ENCODE results near the gene GLB1L3. TPM values are rescaled to one million over a fixed set of nuclear protein-coding genes. Genes with fewer than 3 reads are reported as not detected.
"Not testable (repeated sequence)": the region's sequence is repeated elsewhere in the genome, so short reads cannot be mapped to it uniquely, and the experiment has no call there.

Gene GLB1L3
- total and polyA plus RNA-seq, 2 donors (not counting 3 experiments of a cell fraction or from before 2014, with no cell fraction given), result not detected

GRCh38 chr11:134283461-134284230, 7.5 kb downstream of the GLB1L3 start:
- no TSS peak for BruUV-seq (replicated peaks)
- no peak overlapping the region for H3K27ac ChIP-seq (ENCODE audit: insufficient read depth, low read depth, low read length)
- DNase-seq (ENCODE audit: low read depth, low spot score) (no peak), FAIRE-seq (no peak)
- no peak overlapping the region for H3K4me2 ChIP-seq (ENCODE audit: insufficient read depth, low read length)
- peaks cover 5 to 8% of the 10 kb centered on the region in 2 experiments for H3K27me3 ChIP-seq (ENCODE audit: control insufficient read depth in 2 of 2, insufficient read depth in 2 of 2, low read length in 2 of 2)
- no peak overlapping the region for H3K4me3 ChIP-seq (replicated peaks in 1 of 3; ENCODE audit: insufficient read depth in 1 of 3, low read depth in 1 of 3, low read length in 3 of 3)
- no peaks in the 10 kb centered on the region for H3K4me1 ChIP-seq (ENCODE audit: control insufficient read depth, extremely low read depth, insufficient read depth, low read length)
- CTCF ChIA-PET, result no interaction called here
- H4K20me1 ChIP-seq (replicated peaks; ENCODE audit: control insufficient read depth, extremely low read depth, insufficient read depth, low read length), result no peaks in the 10 kb centered on the region
- TF ChIP-seq MYC (IDR thresholded peaks at IDR 0.05; ENCODE audit: low read depth, low read length), result no peak
- TF ChIP-seq, protein P1, sequence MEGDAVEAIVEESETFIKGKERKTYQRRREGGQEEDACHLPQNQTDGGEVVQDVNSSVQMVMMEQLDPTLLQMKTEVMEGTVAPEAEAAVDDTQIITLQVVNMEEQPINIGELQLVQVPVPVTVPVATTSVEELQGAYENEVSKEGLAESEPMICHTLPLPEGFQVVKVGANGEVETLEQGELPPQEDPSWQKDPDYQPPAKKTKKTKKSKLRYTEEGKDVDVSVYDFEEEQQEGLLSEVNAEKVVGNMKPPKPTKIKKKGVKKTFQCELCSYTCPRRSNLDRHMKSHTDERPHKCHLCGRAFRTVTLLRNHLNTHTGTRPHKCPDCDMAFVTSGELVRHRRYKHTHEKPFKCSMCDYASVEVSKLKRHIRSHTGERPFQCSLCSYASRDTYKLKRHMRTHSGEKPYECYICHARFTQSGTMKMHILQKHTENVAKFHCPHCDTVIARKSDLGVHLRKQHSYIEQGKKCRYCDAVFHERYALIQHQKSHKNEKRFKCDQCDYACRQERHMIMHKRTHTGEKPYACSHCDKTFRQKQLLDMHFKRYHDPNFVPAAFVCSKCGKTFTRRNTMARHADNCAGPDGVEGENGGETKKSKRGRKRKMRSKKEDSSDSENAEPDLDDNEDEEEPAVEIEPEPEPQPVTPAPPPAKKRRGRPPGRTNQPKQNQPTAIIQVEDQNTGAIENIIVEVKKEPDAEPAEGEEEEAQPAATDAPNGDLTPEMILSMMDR (IDR thresholded peaks at IDR 0.05; ENCODE audit: extremely low read depth in 1 of 2, insufficient read depth in 1 of 2, low read depth in 1 of 2, low read length in 2 of 2), result no peak
- TF ChIP-seq POLR2A (IDR thresholded peaks at IDR 0.05; ENCODE audit: low read depth, low read length), result no peak
- TF ChIP-seq FOS (IDR thresholded peaks at IDR 0.05; ENCODE audit: borderline replicate concordance, insufficient read depth, low read length), result no peak
- no peak for TF ChIP-seq POLR2AphosphoS5 (IDR thresholded peaks at IDR 0.05; ENCODE audit: insufficient read depth, low read depth, low read length)
- TF ChIP-seq EZH2 (IDR thresholded peaks at IDR 0.05; ENCODE audit: borderline replicate concordance, low read depth, low read length, severe bottlenecking), result no peak
- TF ChIP-seq GATA2 (IDR thresholded peaks at IDR 0.05; ENCODE audit: insufficient read depth, insufficient read length, low read depth, low read length), result no peak
- TF ChIP-seq, protein P2, sequence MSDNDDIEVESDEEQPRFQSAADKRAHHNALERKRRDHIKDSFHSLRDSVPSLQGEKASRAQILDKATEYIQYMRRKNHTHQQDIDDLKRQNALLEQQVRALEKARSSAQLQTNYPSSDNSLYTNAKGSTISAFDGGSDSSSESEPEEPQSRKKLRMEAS (IDR thresholded peaks at IDR 0.05; ENCODE audit: insufficient read depth, insufficient read length), result no peak
- no peaks in the 10 kb centered on the region for H3K9me1 ChIP-seq (replicated peaks; ENCODE audit: control insufficient read depth, extremely low read depth, insufficient read depth, low read length)
- intact Hi-C loops (cut with micrococcal nuclease), result no loop called here
- no peaks in the 10 kb centered on the region for H3K9me3 ChIP-seq (replicated peaks; ENCODE audit: control insufficient read depth, insufficient read depth, low read length)
- no peaks in the 10 kb centered on the region for H3K79me2 ChIP-seq (ENCODE audit: control insufficient read depth, insufficient read depth, low read length)
- POLR2A ChIA-PET, result no interaction called here
- dilution Hi-C loops (cut with MboI; ENCODE audit: extremely low pct_ligation_motif_present, low sequenced_read_pairs), result no loop called here
- H2AFZ ChIP-seq (ENCODE audit: low read depth, low read length), result no peak overlapping the region
- no peak overlapping the region for H3K9ac ChIP-seq (replicated peaks; ENCODE audit: extremely low read depth, insufficient read depth, low read length)
- no peaks in the 10 kb centered on the region for H3K36me3 ChIP-seq (ENCODE audit: control insufficient read depth in 2 of 2, extremely low read depth in 1 of 2, insufficient read depth in 2 of 2, low read length in 2 of 2)

DNA sequence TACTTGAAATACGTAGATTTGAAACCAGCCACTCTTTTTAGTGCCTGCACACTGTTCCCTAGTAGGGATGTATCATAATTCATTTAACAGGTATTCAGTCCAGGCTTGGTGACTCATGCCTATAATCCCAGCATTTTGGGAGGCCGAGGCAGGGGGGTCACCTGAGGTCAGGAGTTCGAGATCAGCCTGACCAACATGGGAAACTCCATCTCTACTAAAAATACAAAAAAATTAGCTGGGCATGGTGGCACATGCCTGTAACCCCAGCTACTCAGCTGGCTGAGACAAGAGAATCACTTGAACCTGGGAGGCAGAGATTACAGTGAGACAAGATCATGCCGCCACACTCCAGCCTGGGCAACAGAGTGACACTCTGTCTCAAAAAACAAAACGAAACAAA, 8.2 kb downstream of the GLB1L3 start:
- H3K36me3 ChIP-seq (ENCODE audit: control insufficient read depth in 2 of 2, extremely low read depth in 1 of 2, insufficient read depth in 2 of 2, low read length in 2 of 2); H3K79me2 ChIP-seq (ENCODE audit: control insufficient read depth, insufficient read depth, low read length); H3K9me1 ChIP-seq (replicated peaks; ENCODE audit: control insufficient read depth, extremely low read depth, insufficient read depth, low read length); dilution Hi-C loops (cut with MboI; ENCODE audit: extremely low pct_ligation_motif_present, low sequenced_read_pairs); H3K4me3 ChIP-seq (replicated peaks in 1 of 3; ENCODE audit: insufficient read depth in 1 of 3, low read depth in 1 of 3, low read length in 3 of 3); H3K4me2 ChIP-seq (ENCODE audit: insufficient read depth, low read length); H3K4me1 ChIP-seq (ENCODE audit: control insufficient read depth, extremely low read depth, insufficient read depth, low read length); DNase-seq (ENCODE audit: low read depth, low spot score); intact Hi-C loops (cut with micrococcal nuclease); FAIRE-seq; H3K9me3 ChIP-seq (replicated peaks; ENCODE audit: control insufficient read depth, insufficient read depth, low read length); H3K9ac ChIP-seq (replicated peaks; ENCODE audit: extremely low read depth, insufficient read depth, low read length); POLR2A ChIA-PET; CTCF ChIA-PET; BruUV-seq (replicated peaks); H3K27me3 ChIP-seq (ENCODE audit: control insufficient read depth in 2 of 2, insufficient read depth in 2 of 2, low read length in 2 of 2); H3K27ac ChIP-seq (ENCODE audit: insufficient read depth, low read depth, low read length); H2AFZ ChIP-seq (ENCODE audit: low read depth, low read length); H4K20me1 ChIP-seq (replicated peaks; ENCODE audit: control insufficient read depth, extremely low read depth, insufficient read depth, low read length): not testable (repeated sequence)
